Measurements from ENCODE around the gene CD36.

The CD36 gene

GRCh38 chr7:80639011-80639410 lies 569 bp downstream of the CD36 start:
- TF ChIP-seq, protein P1, sequence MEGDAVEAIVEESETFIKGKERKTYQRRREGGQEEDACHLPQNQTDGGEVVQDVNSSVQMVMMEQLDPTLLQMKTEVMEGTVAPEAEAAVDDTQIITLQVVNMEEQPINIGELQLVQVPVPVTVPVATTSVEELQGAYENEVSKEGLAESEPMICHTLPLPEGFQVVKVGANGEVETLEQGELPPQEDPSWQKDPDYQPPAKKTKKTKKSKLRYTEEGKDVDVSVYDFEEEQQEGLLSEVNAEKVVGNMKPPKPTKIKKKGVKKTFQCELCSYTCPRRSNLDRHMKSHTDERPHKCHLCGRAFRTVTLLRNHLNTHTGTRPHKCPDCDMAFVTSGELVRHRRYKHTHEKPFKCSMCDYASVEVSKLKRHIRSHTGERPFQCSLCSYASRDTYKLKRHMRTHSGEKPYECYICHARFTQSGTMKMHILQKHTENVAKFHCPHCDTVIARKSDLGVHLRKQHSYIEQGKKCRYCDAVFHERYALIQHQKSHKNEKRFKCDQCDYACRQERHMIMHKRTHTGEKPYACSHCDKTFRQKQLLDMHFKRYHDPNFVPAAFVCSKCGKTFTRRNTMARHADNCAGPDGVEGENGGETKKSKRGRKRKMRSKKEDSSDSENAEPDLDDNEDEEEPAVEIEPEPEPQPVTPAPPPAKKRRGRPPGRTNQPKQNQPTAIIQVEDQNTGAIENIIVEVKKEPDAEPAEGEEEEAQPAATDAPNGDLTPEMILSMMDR (IDR thresholded peaks at IDR 0.05), result no peak
- Histone ChIP-seq H3K27ac (no peak overlapping the region), H3K4me3 (peak overlapping the region; percentile 32)
- DNase-seq (ENCODE audit: low spot score), result no peak

DNA sequence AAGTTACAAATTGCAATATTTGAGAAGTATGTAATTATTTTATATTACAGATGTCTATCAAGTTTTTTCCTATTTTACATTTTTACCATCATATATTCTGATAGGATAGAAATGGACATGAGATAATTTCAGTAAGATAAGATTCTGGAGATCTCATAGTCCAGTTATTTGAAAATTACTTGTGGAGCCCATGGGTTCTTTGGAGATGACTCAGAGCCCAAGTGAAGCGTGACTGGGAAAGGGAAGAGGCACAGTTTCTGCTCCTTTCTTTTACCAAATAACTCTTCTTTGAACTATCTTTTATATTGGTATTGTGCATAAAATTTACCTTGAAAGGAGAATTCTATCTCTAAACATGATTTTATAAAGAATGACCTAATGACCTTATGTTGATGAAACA lies 2.4 kb downstream of the CD36 start:
- TF ChIP-seq, protein P1 (IDR thresholded peaks at IDR 0.05), result no peak
- no peak overlapping the region for H3K27ac ChIP-seq
- no peak for DNase-seq (ENCODE audit: low spot score)
- H3K4me3 ChIP-seq, result peak overlapping the region; percentile 20

DNA sequence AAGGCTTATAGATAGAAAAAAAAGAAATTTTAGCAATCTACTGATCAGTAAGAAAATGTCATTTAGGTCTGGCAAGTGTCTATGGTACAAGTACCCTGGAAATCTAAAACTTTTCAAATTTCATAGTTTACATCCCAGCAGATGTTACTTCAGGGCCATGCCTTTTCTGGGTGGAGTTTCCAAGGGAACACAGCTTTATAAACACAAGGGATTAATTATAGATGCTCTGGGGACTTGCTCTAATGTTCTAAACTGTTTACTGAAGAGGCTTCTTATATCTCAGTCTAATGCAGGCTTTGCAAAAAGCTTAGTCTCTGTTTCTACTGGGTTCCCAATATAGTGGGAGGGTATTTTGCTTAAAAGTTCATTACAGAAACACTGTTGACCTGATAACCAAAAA lies 3.1 kb downstream of the CD36 start:
- Histone ChIP-seq H3K27ac (no peak overlapping the region), H3K4me3 (no peak overlapping the region)
- DNase-seq (ENCODE audit: low spot score), result no peak
- TF ChIP-seq, protein P1 (IDR thresholded peaks at IDR 0.05), result no peak

- no peak overlapping the region for H3K4me3 ChIP-seq
- no peak for DNase-seq (ENCODE audit: low spot score)
- TF ChIP-seq, protein P1 (IDR thresholded peaks at IDR 0.05), result no peak
- H3K27ac ChIP-seq, result peak overlapping the region in 1 of 2 donors; percentile 25
Observed at GRCh38 chr7:80642871-80643270, 4.4 kb downstream of the CD36 start.

- no peak overlapping the region for H3K4me3 ChIP-seq
- peak overlapping the region in 1 of 2 donors; percentile 25 for H3K27ac ChIP-seq
- TF ChIP-seq, protein P1 (IDR thresholded peaks at IDR 0.05), result no peak
- no peak for DNase-seq (ENCODE audit: low spot score)
Observed at GRCh38 chr7:80643336-80643915, 5.0 kb downstream of the CD36 start.

DNA sequence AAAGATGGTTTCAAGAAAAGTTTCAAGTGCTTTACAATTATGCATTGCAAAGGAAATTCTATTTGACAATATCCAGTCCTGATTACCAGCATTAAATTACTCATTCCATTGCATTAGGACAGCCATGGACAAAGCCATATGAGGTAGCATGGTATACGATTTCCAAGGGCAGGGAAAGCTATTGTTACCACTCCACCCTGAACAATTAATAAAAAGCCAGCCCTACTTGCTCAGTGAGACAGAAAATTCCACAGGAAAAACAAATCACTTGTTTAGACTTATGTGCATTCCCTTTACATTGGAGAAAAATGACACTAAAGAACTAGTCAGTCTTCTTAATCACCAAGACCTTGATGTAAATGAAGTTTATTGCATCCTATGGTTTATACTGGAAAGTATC lies 5.6 kb downstream of the CD36 start:
- TF ChIP-seq, protein P1 (IDR thresholded peaks at IDR 0.05), result no peak
- no peak overlapping the region for H3K27ac ChIP-seq
- H3K4me3 ChIP-seq, result peak overlapping the region; percentile 7
- no peak for DNase-seq (ENCODE audit: low spot score)

DNA sequence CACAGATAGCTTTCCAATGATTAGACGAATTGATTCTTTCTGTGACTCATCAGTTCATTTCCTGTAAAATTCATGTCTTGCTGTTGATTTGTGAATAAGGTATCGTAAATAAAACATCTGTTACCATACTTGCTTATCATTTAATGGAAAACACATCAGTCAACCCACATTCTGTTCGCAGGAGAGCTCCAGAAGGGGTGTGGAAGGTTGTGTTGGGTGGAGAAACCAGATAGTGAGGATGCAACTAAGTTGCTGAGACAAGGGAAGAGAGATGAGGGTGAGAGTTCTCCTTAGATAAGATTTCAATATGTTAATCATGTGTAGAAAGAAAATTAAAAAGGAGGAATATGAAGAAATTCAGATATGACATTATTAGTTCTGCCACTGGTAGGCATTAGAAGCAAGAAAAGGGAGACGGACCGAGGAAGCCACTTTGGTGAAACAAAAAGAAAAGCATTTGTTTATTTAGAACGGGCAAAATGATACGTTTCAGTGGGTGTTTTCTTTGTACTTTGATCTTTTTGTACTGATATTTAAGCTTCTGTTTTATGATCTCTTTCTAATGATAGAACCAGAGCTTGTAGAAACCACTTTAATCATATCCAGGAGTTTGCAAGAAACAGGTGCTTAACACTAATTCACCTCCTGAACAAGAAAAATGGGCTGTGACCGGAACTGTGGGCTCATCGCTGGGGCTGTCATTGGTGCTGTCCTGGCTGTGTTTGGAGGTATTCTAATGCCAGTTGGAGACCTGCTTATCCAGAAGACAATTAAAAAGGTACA lies 7.8 kb downstream of the CD36 start:
- H3K27ac ChIP-seq, result no peak overlapping the region
- H3K4me3 ChIP-seq, result no peak overlapping the region
- TF ChIP-seq, protein P1 (IDR thresholded peaks at IDR 0.05), result no peak
- DNase-seq (ENCODE audit: low spot score), result no peak

All from coronary artery (tissue), 2 donors.